ENCODE data around the gene GIT2.

GRCh38 chr12:109927622-109928021, 68.5 kb downstream of the GIT2 start:
- TF ChIP-seq CTCF (IDR thresholded peaks at IDR 0.05) (peak; percentile 18 to 46 (median 38)), POLR2A (IDR thresholded peaks at IDR 0.05) (no peak)
